ENCODE results near the gene FCRL1.

The FCRL1 gene

GRCh38 chr1:157753611-157754010 is 66.3 kb downstream of the FCRL1 start:
- TF ChIP-seq EGR1 (IDR thresholded peaks at IDR 0.05) (no peak), FOXM1 (IDR thresholded peaks at IDR 0.05; ENCODE audit: borderline replicate concordance, low read depth) (no peak), REST (IDR thresholded peaks at IDR 0.05; ENCODE audit: low read depth) (no peak)

GRCh38 chr1:157751283-157751682 is 68.6 kb downstream of the FCRL1 start:
- TF ChIP-seq REST (IDR thresholded peaks at IDR 0.05; ENCODE audit: low read depth), result no peak
- no peak for TF ChIP-seq NFIC (IDR thresholded peaks at IDR 0.05)
- no peak for TF ChIP-seq CREB1 (IDR thresholded peaks at IDR 0.05; ENCODE audit: low read depth)
- no peak for TF ChIP-seq TEAD4 (IDR thresholded peaks at IDR 0.05)
- no peak for TF ChIP-seq RAD21 (IDR thresholded peaks at IDR 0.05; ENCODE audit: low read depth)
- TF ChIP-seq EP300 (IDR thresholded peaks at IDR 0.05; ENCODE audit: borderline replicate concordance), result no peak
- TF ChIP-seq TCF12 (IDR thresholded peaks at IDR 0.05; ENCODE audit: low read depth), result no peak
- no peak for TF ChIP-seq MAX (IDR thresholded peaks at IDR 0.05)
- TF ChIP-seq YY1 (IDR thresholded peaks at IDR 0.05; ENCODE audit: low read depth), result no peak
- TF ChIP-seq CEBPB (IDR thresholded peaks at IDR 0.05), result no peak
- no peak for TF ChIP-seq FOXM1 (IDR thresholded peaks at IDR 0.05; ENCODE audit: borderline replicate concordance, low read depth)
- no peak for TF ChIP-seq EGR1 (IDR thresholded peaks at IDR 0.05)
- no peak for TF ChIP-seq TAF1 (IDR thresholded peaks at IDR 0.05; ENCODE audit: low read depth)
- TF ChIP-seq ZBTB7A (IDR thresholded peaks at IDR 0.05; ENCODE audit: low read depth), result no peak
- TF ChIP-seq USF1 (IDR thresholded peaks at IDR 0.05), result no peak

GRCh38 chr1:157748262-157748817 is 71.6 kb downstream of the FCRL1 start:
- TF ChIP-seq ZBTB7A (IDR thresholded peaks at IDR 0.05; ENCODE audit: low read depth), result no peak
- TF ChIP-seq EP300 (IDR thresholded peaks at IDR 0.05; ENCODE audit: borderline replicate concordance), result no peak
- TF ChIP-seq TEAD4 (IDR thresholded peaks at IDR 0.05), result no peak
- no peak for TF ChIP-seq YY1 (IDR thresholded peaks at IDR 0.05; ENCODE audit: low read depth)
- TF ChIP-seq NFIC (IDR thresholded peaks at IDR 0.05), result no peak
- no peak for TF ChIP-seq RAD21 (IDR thresholded peaks at IDR 0.05; ENCODE audit: low read depth)
- TF ChIP-seq CREB1 (IDR thresholded peaks at IDR 0.05; ENCODE audit: low read depth), result no peak
- TF ChIP-seq MAX (IDR thresholded peaks at IDR 0.05), result no peak
- TF ChIP-seq CEBPB (IDR thresholded peaks at IDR 0.05), result no peak

Measured in Ishikawa (cell line).